ENCODE measurements around the gene RBM20. TPM values are rescaled to one million over a fixed set of nuclear protein-coding genes. Genes with fewer than 3 reads are reported as not detected.

Gene RBM20
- total RNA-seq, 4 donors from 2014 or later: 7.4 to 18.4 (median 10.2) TPM

DNA sequence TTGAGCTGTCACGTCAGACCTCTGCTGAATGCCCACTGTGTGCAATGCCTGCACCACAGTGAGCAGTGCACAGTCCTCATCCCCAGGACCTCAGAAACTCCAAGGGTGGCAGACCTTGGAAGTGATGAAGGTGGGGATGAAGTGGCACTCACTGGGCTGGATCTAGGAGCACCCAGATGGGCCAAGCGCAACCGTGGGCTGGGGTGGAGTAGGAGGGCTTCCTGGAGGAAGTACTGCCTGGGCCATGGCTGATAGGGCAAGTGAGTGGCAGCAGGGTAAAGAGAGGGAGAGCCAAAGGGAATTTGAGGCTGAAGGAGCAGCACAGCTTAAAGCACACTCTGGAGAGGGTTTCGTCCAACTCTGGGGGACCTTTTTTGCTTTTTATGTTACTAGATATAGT lies 52.3 kb downstream of the RBM20 start:
- in situ Hi-C loops (cut with MboI; ENCODE audit: low sequenced_read_pairs in 4 of 4): no loop called here
- intact Hi-C loops (cut with DNase I; ENCODE audit: low total_unique reads): no loop called here
- no peak for DNase-seq

DNA sequence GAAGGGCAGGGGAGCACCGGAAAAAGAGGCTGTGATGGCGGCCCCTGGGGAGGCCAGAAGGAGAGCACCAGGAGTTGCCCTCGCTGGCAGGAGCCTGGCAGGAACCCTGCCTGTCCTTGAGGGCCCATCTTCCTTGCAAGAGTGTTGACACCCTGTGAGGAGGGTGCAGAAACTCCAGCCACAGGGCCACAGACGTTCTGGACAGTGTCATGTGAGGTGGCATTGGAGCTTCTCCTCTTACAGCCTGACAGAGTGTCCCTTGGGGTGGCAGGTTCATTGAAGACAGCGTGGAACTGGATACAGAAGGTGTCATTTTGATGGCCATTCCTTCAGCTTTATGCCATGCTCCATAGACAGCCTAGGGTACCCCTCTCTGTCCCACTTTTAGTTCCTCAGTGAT lies 54.2 kb downstream of the RBM20 start:
- ATAC-seq: peak; percentile 81 to 89
- in situ Hi-C loops (cut with MboI; ENCODE audit: low sequenced_read_pairs in 4 of 4): no loop called here

More for the DNA sequence above, 52.3 kb downstream of the RBM20 start:
- TF ChIP-seq, protein P1, sequence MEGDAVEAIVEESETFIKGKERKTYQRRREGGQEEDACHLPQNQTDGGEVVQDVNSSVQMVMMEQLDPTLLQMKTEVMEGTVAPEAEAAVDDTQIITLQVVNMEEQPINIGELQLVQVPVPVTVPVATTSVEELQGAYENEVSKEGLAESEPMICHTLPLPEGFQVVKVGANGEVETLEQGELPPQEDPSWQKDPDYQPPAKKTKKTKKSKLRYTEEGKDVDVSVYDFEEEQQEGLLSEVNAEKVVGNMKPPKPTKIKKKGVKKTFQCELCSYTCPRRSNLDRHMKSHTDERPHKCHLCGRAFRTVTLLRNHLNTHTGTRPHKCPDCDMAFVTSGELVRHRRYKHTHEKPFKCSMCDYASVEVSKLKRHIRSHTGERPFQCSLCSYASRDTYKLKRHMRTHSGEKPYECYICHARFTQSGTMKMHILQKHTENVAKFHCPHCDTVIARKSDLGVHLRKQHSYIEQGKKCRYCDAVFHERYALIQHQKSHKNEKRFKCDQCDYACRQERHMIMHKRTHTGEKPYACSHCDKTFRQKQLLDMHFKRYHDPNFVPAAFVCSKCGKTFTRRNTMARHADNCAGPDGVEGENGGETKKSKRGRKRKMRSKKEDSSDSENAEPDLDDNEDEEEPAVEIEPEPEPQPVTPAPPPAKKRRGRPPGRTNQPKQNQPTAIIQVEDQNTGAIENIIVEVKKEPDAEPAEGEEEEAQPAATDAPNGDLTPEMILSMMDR (IDR thresholded peaks at IDR 0.05 in 4 of 5, conservative IDR thresholded peaks at IDR 0.05 in 1 of 5): no peak
- no peak for TF ChIP-seq POLR2A (IDR thresholded peaks at IDR 0.05)
- peaks cover 55 to 67% of the 10 kb centered on the region in 2 donors for H3K4me1 ChIP-seq
- peak overlapping the region; percentile 31 to 90 (median 86) for H3K27ac ChIP-seq
- no peak for ATAC-seq
- no peak overlapping the region for H3K4me3 ChIP-seq
- no peaks in the 10 kb centered on the region for H3K9me3 ChIP-seq
- no peaks in the 10 kb centered on the region for H3K27me3 ChIP-seq
- no peaks in the 10 kb centered on the region for H3K36me3 ChIP-seq

DNA sequence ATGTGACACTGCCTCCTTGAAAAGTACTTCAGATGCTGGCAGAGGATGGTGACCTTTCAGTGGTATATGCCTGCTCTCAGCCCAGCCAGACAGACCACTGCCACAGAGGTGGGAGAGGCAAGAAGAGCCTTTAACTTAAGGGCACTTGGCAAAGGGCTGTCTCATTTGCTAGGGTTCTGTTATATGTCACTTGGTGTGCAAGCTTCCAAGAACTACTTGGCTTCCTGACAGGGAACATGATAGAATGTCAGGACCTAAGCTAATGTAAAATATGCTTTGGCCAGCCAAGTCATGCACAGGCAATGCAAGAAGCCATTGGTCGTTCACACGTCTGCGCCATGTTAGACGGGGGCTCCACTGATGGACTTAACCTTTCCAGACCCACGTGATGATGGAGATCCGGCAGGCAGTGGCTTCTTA lies 54.7 kb downstream of the RBM20 start:
- in situ Hi-C loops (cut with MboI; ENCODE audit: low sequenced_read_pairs in 4 of 4) (no loop called here), intact Hi-C loops (cut with DNase I; ENCODE audit: low total_unique reads) (loop anchor here (1.0 to 2.0 kb wide), 2 partner anchors 23 to 62 kb away; no protein-coding TSS in a partner anchor)
- peaks cover 64 to 77% of the 10 kb centered on the region in 2 donors for H3K4me1 ChIP-seq
- no peaks in the 10 kb centered on the region for H3K9me3 ChIP-seq
- ATAC-seq (peak; percentile 50 to 60), DNase-seq (peak; percentile 66 to 80)
- no peaks in the 10 kb centered on the region for H3K27me3 ChIP-seq
- H3K36me3 ChIP-seq: no peaks in the 10 kb centered on the region
- no peak for TF ChIP-seq POLR2A (IDR thresholded peaks at IDR 0.05)
- TF ChIP-seq, protein P1 (IDR thresholded peaks at IDR 0.05 in 4 of 5, conservative IDR thresholded peaks at IDR 0.05 in 1 of 5): no peak
- peak overlapping the region; percentile 86 to 94 (median 88) for H3K27ac ChIP-seq
- peak overlapping the region in 1 of 4 donors; percentile 9 for H3K4me3 ChIP-seq

More for the DNA sequence above, 54.2 kb downstream of the RBM20 start:
- peak; percentile 91 to 95 for DNase-seq
- H3K4me3 ChIP-seq: no peak overlapping the region
- H3K9me3 ChIP-seq: no peaks in the 10 kb centered on the region
- intact Hi-C loops (cut with DNase I; ENCODE audit: low total_unique reads): loop anchor here (1.0 to 2.0 kb wide), 2 partner anchors 23 to 62 kb away; no protein-coding TSS in a partner anchor
- TF ChIP-seq, protein P1 (IDR thresholded peaks at IDR 0.05 in 4 of 5, conservative IDR thresholded peaks at IDR 0.05 in 1 of 5): no peak
- TF ChIP-seq POLR2A (IDR thresholded peaks at IDR 0.05): peak; percentile 50 to 70
- no peaks in the 10 kb centered on the region for H3K36me3 ChIP-seq
- peak overlapping the region; percentile 86 to 94 (median 88) for H3K27ac ChIP-seq
- peaks cover 64 to 77% of the 10 kb centered on the region in 2 donors for H3K4me1 ChIP-seq
- no peaks in the 10 kb centered on the region for H3K27me3 ChIP-seq

DNA sequence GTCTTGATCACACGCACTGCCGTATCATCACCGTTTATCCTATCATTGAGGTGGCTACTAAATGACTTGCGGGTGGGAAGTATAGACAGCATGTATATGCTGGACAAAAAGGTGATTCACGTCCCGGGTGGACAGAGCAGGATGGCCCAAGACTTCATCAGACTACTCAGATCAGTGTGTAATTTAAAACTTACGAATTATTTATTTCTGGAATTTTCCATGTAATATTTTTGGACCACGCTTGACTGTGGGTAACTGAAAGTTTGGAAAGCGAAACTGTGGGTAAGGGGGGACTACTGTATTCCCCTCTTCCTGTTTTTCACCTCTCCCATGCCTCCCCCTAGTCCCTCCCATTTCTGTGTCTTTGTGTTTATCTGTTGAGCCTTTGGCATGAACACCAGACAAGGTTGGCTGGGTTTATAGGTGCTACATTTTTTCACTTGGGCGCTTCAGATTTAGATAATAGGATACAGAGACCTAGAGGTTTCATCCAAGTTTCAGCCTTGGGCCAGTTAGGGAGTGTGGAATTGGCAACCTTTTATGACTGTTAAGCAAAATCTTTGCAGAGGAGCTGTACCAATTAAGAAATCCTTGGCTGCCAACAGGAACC lies 55.8 kb downstream of the RBM20 start:
- intact Hi-C loops (cut with DNase I; ENCODE audit: low total_unique reads) (loop anchor here (2.0 kb wide), 1 partner anchor 63 kb away; no protein-coding TSS in a partner anchor), in situ Hi-C loops (cut with MboI; ENCODE audit: low sequenced_read_pairs in 4 of 4) (no loop called here)
- no peak for TF ChIP-seq POLR2A (IDR thresholded peaks at IDR 0.05)
- TF ChIP-seq, protein P1 (IDR thresholded peaks at IDR 0.05 in 4 of 5, conservative IDR thresholded peaks at IDR 0.05 in 1 of 5): no peak
- no peak for DNase-seq
- no peak for ATAC-seq
- Histone ChIP-seq H3K4me3 (no peak overlapping the region), H3K4me1 (peaks cover 57 to 70% of the 10 kb centered on the region in 2 donors), H3K36me3 (no peaks in the 10 kb centered on the region), H3K9me3 (no peaks in the 10 kb centered on the region), H3K27me3 (no peaks in the 10 kb centered on the region), H3K27ac (peak overlapping the region; percentile 86 to 94 (median 88))
